Keratinocyte (primary cell): ENCODE results near the gene PRKAG2.

Experiments
- EZH2 ChIP-seq: IDR thresholded peaks from one replicate; pipeline ENCODE4 v1.6.1; 2012; ENCODE audit warnings: inconsistent platforms, mild to moderate bottlenecking, low read length, moderate library complexity
- TF ChIP-seq, protein P1 (sequence below), 3 experiments: IDR thresholded peaks in 1 of 3; conservative IDR thresholded peaks in 1 of 3; optimal IDR thresholded peaks in 1 of 3; 2 replicates in 2 of 3; 3 replicates in 1 of 3; pipeline versions ENCODE3 to v1.5.1; 2011; ENCODE audit warnings: low read length in 3 of 3, mild to moderate bottlenecking in 3 of 3, moderate library complexity in 2 of 3, control low read depth in 1 of 3, inconsistent platforms in 1 of 3; ENCODE audit not compliant: insufficient read depth in 2 of 3; ENCODE audit errors: extremely low read depth in 1 of 3

GRCh38 chr7:151905353-151905752, 28.4 kb upstream of the PRKAG2 start:
- TF ChIP-seq, protein P1, sequence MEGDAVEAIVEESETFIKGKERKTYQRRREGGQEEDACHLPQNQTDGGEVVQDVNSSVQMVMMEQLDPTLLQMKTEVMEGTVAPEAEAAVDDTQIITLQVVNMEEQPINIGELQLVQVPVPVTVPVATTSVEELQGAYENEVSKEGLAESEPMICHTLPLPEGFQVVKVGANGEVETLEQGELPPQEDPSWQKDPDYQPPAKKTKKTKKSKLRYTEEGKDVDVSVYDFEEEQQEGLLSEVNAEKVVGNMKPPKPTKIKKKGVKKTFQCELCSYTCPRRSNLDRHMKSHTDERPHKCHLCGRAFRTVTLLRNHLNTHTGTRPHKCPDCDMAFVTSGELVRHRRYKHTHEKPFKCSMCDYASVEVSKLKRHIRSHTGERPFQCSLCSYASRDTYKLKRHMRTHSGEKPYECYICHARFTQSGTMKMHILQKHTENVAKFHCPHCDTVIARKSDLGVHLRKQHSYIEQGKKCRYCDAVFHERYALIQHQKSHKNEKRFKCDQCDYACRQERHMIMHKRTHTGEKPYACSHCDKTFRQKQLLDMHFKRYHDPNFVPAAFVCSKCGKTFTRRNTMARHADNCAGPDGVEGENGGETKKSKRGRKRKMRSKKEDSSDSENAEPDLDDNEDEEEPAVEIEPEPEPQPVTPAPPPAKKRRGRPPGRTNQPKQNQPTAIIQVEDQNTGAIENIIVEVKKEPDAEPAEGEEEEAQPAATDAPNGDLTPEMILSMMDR (optimal IDR thresholded peaks at IDR 0.05 in 1 of 3, IDR thresholded peaks at IDR 0.05 in 1 of 3, conservative IDR thresholded peaks at IDR 0.05 in 1 of 3; ENCODE audit: extremely low read depth in 1 of 3, insufficient read depth in 2 of 3, low read length in 3 of 3), result no peak
- no peak for TF ChIP-seq EZH2
